Kidney (tissue), 14 donors: ENCODE measurements around the gene ASTN2. TPM values are rescaled to one million over a fixed set of nuclear protein-coding genes. Genes with fewer than 3 reads are reported as not detected.

Experiments
- DNase-seq, 5 donors: peaks; one replicate each; pipeline ENCODE4 v3.0.0-alpha.2; 2013 to 2020
- FAIRE-seq: peaks from 2 replicates; lab custom pipeline; 2012; peaks lifted over from hg19 to GRCh38; lab: Jason Lieb, UNC
- H3K27ac ChIP-seq, 2 donors: one replicate each; pipeline ENCODE4 v1.7.0; 2013; ENCODE audit warnings: low read depth in 2 of 2, low read length in 2 of 2, inconsistent platforms in 1 of 2
- H3K27me3 ChIP-seq: one replicate; pipeline ENCODE4 v1.7.1; 2013; ENCODE audit warnings: low read length, inconsistent platforms; ENCODE audit not compliant: control insufficient read depth, insufficient read depth
- H3K36me3 ChIP-seq, 3 donors: one replicate each; pipeline versions ENCODE4 v1.7.0 to v1.7.1; 2013; ENCODE audit warnings: low read length in 3 of 3, control low read depth in 1 of 3, inconsistent platforms in 1 of 3; ENCODE audit not compliant: insufficient read depth in 3 of 3, control insufficient read depth in 2 of 3
- H3K4me1 ChIP-seq, 3 donors: one replicate each; pipeline versions ENCODE4 v1.7.0 to v1.7.1; 2013; ENCODE audit warnings: low read length in 3 of 3, inconsistent platforms in 1 of 3, low read depth in 1 of 3; ENCODE audit not compliant: control insufficient read depth in 2 of 3, insufficient read depth in 2 of 3
- H3K4me3 ChIP-seq, 3 donors: one replicate each; pipeline versions ENCODE4 v1.7.0 to v1.8.1; 2013; ENCODE audit warnings: low read length in 3 of 3, control low read depth in 1 of 3, inconsistent platforms in 1 of 3
- H3K9ac ChIP-seq, 3 donors: one replicate each; pipeline versions ENCODE4 v1.7.0 to v1.7.1; 2013; ENCODE audit warnings: low read length in 3 of 3, control low read depth in 1 of 3, inconsistent platforms in 1 of 3
- H3K9me3 ChIP-seq, 3 donors: one replicate each; pipeline versions ENCODE4 v1.7.0 to v1.7.1; 2013; ENCODE audit warnings: low read length in 3 of 3, control low read depth in 1 of 3, inconsistent platforms in 1 of 3; ENCODE audit not compliant: control insufficient read depth in 2 of 3, insufficient read depth in 1 of 3
- intact Hi-C: fragments of 100-400 bp; cut with DNase I; formaldehyde crosslinking; loops from one replicate; pipeline ENCODE4 v1.11.1; 2022
- polyA plus RNA-seq: library from polyadenylated mRNA; stranded (reverse); fragments of 350-450 nt; fragmentation: Illumina TruSeq; extraction: RNeasy Lipid Tissue Mini Kit (QIAGEN cat#74804); gene quantifications from one replicate; pipeline ENCODE4 v1.2.3, GENCODE V29; 2014; ENCODE audit warnings: low read depth, low replicate concordance; ENCODE audit not compliant: insufficient read depth
- total RNA-seq: library from RNA; stranded (reverse); fragmentation: NEBNext Ultra II Directional; extraction: Animal tissue kit (Norgen Biotek cat#: 25700); gene quantifications from one replicate; pipeline ENCODE4 v1.2.1, GENCODE V29; 2021
- TF ChIP-seq, protein P1 (sequence below): IDR thresholded peaks from 3 replicates; pipeline ENCODE4 v1.5.1; 2012; ENCODE audit warnings: mild to moderate bottlenecking, moderate library complexity, borderline replicate concordance; ENCODE audit not compliant: insufficient read depth; ENCODE audit errors: extremely low read depth
- donor health status: control.
- donor health status: control.
- donor health status: control.
- donor health status: control.
- donor health status: control.
- donor health status: DM: yes; HTN: yes; CAD: no.
- donor health status: Normal renal cell carcinoma (clear cell type).

Gene ASTN2
- total and polyA plus RNA-seq, 2 donors from 2014 or later, result 7.6 to 11.5 TPM

GRCh38 chr9:116877072-116877471 is 537.8 kb downstream of the ASTN2 start:
- H3K36me3 ChIP-seq, result no peaks in the 10 kb centered on the region
- intact Hi-C loops, result no loop called here
- FAIRE-seq (no peak), DNase-seq (no peak)
- no peak overlapping the region for H3K4me3 ChIP-seq
- H3K27me3 ChIP-seq, result no peaks in the 10 kb centered on the region
- peaks cover 0 to 24% (median 1%) of the 10 kb centered on the region in 3 donors for H3K9me3 ChIP-seq
- H3K4me1 ChIP-seq, result no peaks in the 10 kb centered on the region
- TF ChIP-seq, protein P1, sequence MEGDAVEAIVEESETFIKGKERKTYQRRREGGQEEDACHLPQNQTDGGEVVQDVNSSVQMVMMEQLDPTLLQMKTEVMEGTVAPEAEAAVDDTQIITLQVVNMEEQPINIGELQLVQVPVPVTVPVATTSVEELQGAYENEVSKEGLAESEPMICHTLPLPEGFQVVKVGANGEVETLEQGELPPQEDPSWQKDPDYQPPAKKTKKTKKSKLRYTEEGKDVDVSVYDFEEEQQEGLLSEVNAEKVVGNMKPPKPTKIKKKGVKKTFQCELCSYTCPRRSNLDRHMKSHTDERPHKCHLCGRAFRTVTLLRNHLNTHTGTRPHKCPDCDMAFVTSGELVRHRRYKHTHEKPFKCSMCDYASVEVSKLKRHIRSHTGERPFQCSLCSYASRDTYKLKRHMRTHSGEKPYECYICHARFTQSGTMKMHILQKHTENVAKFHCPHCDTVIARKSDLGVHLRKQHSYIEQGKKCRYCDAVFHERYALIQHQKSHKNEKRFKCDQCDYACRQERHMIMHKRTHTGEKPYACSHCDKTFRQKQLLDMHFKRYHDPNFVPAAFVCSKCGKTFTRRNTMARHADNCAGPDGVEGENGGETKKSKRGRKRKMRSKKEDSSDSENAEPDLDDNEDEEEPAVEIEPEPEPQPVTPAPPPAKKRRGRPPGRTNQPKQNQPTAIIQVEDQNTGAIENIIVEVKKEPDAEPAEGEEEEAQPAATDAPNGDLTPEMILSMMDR, result no peak
- no peak overlapping the region for H3K9ac ChIP-seq
- no peak overlapping the region for H3K27ac ChIP-seq

DNA sequence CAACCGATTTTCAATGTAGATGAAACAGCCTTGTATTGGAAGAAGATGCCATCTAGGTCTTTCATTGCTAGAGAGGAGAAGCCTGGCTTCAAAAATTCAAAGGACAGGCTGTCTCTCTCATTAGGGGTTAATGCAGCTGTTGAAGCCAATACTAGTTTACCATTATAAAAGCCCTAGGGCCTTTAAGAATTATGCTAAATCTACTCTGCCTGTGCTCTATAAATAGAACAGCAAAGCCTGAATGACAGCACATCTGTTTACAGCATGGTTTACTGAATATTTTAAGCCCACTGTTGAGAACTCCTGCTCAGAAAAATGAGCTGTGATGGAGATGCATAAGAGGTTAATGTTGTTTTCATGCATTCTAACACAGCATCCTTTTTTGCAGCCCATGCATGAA is 539.3 kb downstream of the ASTN2 start:
- TF ChIP-seq, protein P1, result no peak
- intact Hi-C loops, result no loop called here
- no peak overlapping the region for H3K9ac ChIP-seq
- FAIRE-seq (no peak), DNase-seq (no peak)
- H3K36me3 ChIP-seq, result no peaks in the 10 kb centered on the region
- H3K27ac ChIP-seq, result no peak overlapping the region
- peaks cover 0 to 3% (median 0%) of the 10 kb centered on the region in 3 donors for H3K4me1 ChIP-seq
- no peaks in the 10 kb centered on the region for H3K27me3 ChIP-seq
- peaks cover 0 to 24% (median 1%) of the 10 kb centered on the region in 3 donors for H3K9me3 ChIP-seq
- no peak overlapping the region for H3K4me3 ChIP-seq

- no peaks in the 10 kb centered on the region for H3K36me3 ChIP-seq
- no peak overlapping the region for H3K9ac ChIP-seq
- H3K4me3 ChIP-seq, result no peak overlapping the region
- FAIRE-seq (no peak), DNase-seq (no peak)
- TF ChIP-seq, protein P1, result no peak
- intact Hi-C loops, result no loop called here
- H3K27ac ChIP-seq, result no peak overlapping the region
- peaks cover 0 to 24% (median 1%) of the 10 kb centered on the region in 3 donors for H3K9me3 ChIP-seq
- H3K27me3 ChIP-seq, result no peaks in the 10 kb centered on the region
- H3K4me1 ChIP-seq, result peaks cover 0 to 4% (median 0%) of the 10 kb centered on the region in 3 donors
These were observed 540.6 kb downstream of the ASTN2 start for GRCh38 chr9:116873937-116874914.
